GM12878 (cell line): ENCODE data around the gene VTI1A. TPM values are rescaled to one million over a fixed set of nuclear protein-coding genes. Genes with fewer than 3 reads are reported as not detected.

Source experiments
- ATAC-seq: fragments of 200-7000 bp; cut with Tn5 transposase; 3 replicates; pipeline ENCODE4 v1.9.1; 2020; ENCODE audit warnings: mild to moderate bottlenecking, moderate library complexity
- BruUV-seq: library from RNA; stranded (reverse); fragments of 400-500 nt; replicated peaks from 2 replicates; lab custom pipeline; 2021; lab: Mats Ljungman, UMichigan
- CTCF ChIA-PET: fragments of 300-600 bp; sonication (Branson Sonifier 250); formaldehyde crosslinking; extraction: SDS; loops from one replicate; lab custom pipeline; 2021; ENCODE audit warnings: inconsistent platforms; lab: Yijun Ruan, JAX
- POLR2A ChIA-PET: fragments of 350-600 bp; formaldehyde crosslinking; extraction: SDS; loops from one replicate; lab custom pipeline; 2021; ENCODE audit warnings: inconsistent platforms; lab: Charles Lee
- RAD21 ChIA-PET: fragments of 300-600 bp; sonication (Branson Sonifier 250); formaldehyde crosslinking; loops from one replicate; lab custom pipeline; 2023; ENCODE audit warnings: antibody characterized with exemption; ENCODE audit not compliant: unreplicated experiment; lab: Charles Lee
- SMC1A ChIA-PET: fragments of 300-600 bp; sonication (Branson Sonifier 250); formaldehyde crosslinking; loops from one replicate; lab custom pipeline; 2023; ENCODE audit not compliant: unreplicated experiment, uncharacterized antibody; lab: Charles Lee
- DNase-seq: peaks from one replicate; pipeline ENCODE4 v3.0.0-alpha.2; 2011; ENCODE audit warnings: low read depth, low spot score
- FAIRE-seq: peaks from 3 replicates; lab custom pipeline; 2011; peaks lifted over from hg19 to GRCh38; lab: Jason Lieb, UNC
- H2AFZ ChIP-seq: 2 replicates; pipeline ENCODE4 v1.6.0; 2011; ENCODE audit warnings: low read depth, low read length, control low read depth; ENCODE audit not compliant: control insufficient read depth
- H3K27ac ChIP-seq: 2 replicates; pipeline ENCODE4 v1.5.1; 2011; ENCODE audit warnings: control low read depth; ENCODE audit not compliant: control insufficient read depth, insufficient read depth
- H3K27me3 ChIP-seq, 2 experiments: replicated peaks in 1 of 2; 2 replicates each; pipeline versions ENCODE4 v1.6.0 to v1.6.1; 2011; ENCODE audit warnings: low read length in 1 of 2; ENCODE audit not compliant: control insufficient read depth in 2 of 2, insufficient read depth in 2 of 2
- H3K36me3 ChIP-seq, 2 experiments: 2 replicates each; pipeline ENCODE4 v1.5.1; 2011; ENCODE audit warnings: low read length in 1 of 2; ENCODE audit not compliant: control insufficient read depth in 2 of 2, insufficient read depth in 2 of 2
- H3K4me1 ChIP-seq: 2 replicates; pipeline ENCODE4 v1.6.1; 2011; ENCODE audit warnings: mild to moderate bottlenecking, low read length, moderate library complexity, mixed read lengths; ENCODE audit not compliant: control insufficient read depth, insufficient read depth
- H3K4me2 ChIP-seq: 2 replicates; pipeline ENCODE4 v1.6.0; 2011; ENCODE audit warnings: control low read depth; ENCODE audit not compliant: control insufficient read depth, insufficient read depth
- H3K4me3 ChIP-seq: fragments of 200-600 bp; sonication (generic); 2 replicates; pipeline ENCODE4 v1.5.1; 2016
- H3K79me2 ChIP-seq: 2 replicates; pipeline ENCODE4 v1.6.0; 2011; ENCODE audit warnings: low read length; ENCODE audit not compliant: control insufficient read depth, insufficient read depth
- H3K9ac ChIP-seq: 2 replicates; pipeline ENCODE4 v1.8.0; 2011; ENCODE audit warnings: low read length, control low read depth, mixed read lengths; ENCODE audit not compliant: control insufficient read depth, insufficient read depth
- H3K9me3 ChIP-seq: replicated peaks from 3 replicates; pipeline ENCODE4 v1.5.1; 2011; ENCODE audit warnings: mild to moderate bottlenecking, low read length; ENCODE audit not compliant: control insufficient read depth, insufficient read depth
- H4K20me1 ChIP-seq: 2 replicates; pipeline ENCODE4 v1.6.0; 2011; ENCODE audit not compliant: control insufficient read depth, insufficient read depth
- BMI1 ChIP-seq: fragments of 450-650 bp; IDR thresholded peaks from 2 replicates; pipeline ENCODE4 v1.6.1; 2016; ENCODE audit warnings: mild to moderate bottlenecking, moderate library complexity, borderline replicate concordance
- MEF2B ChIP-seq: fragments of 450-650 bp; IDR thresholded peaks from 2 replicates; pipeline ENCODE4 v1.6.1; 2018; ENCODE audit warnings: mild to moderate bottlenecking, moderate library complexity; ENCODE audit not compliant: partially characterized antibody, poor library complexity, severe bottlenecking
- MTA3 ChIP-seq: IDR thresholded peaks from 2 replicates; pipeline ENCODE4 v1.6.1; 2012; ENCODE audit warnings: low read length, inconsistent platforms, borderline replicate concordance
- MXI1 ChIP-seq: fragments of 150-350 bp; IDR thresholded peaks from 2 replicates; pipeline ENCODE4 v1.6.1; 2011; ENCODE audit warnings: low read depth, mild to moderate bottlenecking, inconsistent platforms, low read length, improper control_type of control experiment
- POLR2A ChIP-seq: IDR thresholded peaks from 2 replicates; pipeline ENCODE4 v1.6.1; 2011; ENCODE audit warnings: low read depth, mild to moderate bottlenecking, low read length
- SUPT20H ChIP-seq: IDR thresholded peaks from 2 replicates; pipeline ENCODE4 v1.6.1; 2011; ENCODE audit warnings: low read depth, mild to moderate bottlenecking, low read length, moderate library complexity, borderline replicate concordance; ENCODE audit not compliant: control insufficient read depth
- WGBS: methylation state at CpG from one replicate; pipeline ENCODE4 v1.1.6; 2016; ENCODE audit warnings: low lambda C conversion rate; ENCODE audit not compliant: insufficient replicate concordance, insufficient coverage; ENCODE audit errors: missing lambda C conversion rate; 5-methylcytosine and 5-hydroxymethylcytosine counted together
- in situ Hi-C: fragments of 300-500 bp; cut with MboI; formaldehyde crosslinking; loops from 9 replicates; pipeline ENCODE4 v1.14.3; 2018; ENCODE audit warnings: mixed read lengths
- intact Hi-C: fragments of 100-400 bp; cut with micrococcal nuclease; formaldehyde crosslinking; loops from one replicate; pipeline ENCODE4 v1.14.2; 2022; ENCODE audit not compliant: unreplicated experiment
- polyA plus RNA-seq, 11 experiments: library from polyadenylated mRNA; depleted of rRNA in 4 of 11; unstranded in 6 of 11; stranded (reverse) in 5 of 11; fragments of >200 nt; fragmentation: Nextera tagmentation in 4 of 11; fragmentation: Illumina TruSeq in 1 of 11; extraction: Ambion mirVana in 4 of 11; extraction: Trizol in 1 of 11; gene quantifications; 1 replicate in 1 of 11; 2 replicates in 10 of 11; pipeline versions ENCODE4 v1.2.1 to v1.2.3, GENCODE V29; 2011 to 2016; ENCODE audit warnings: inconsistent platforms in 2 of 11, missing spikeins in 2 of 11, low read depth in 1 of 11
- total RNA-seq, 4 experiments: library from RNA; depleted of rRNA in 3 of 4; stranded (reverse); fragments of >200 nt in 3 of 4; fragmentation: Illumina TruSeq in 1 of 4; extraction: Trizol in 1 of 4; gene quantifications; 2 replicates each; pipeline versions ENCODE4 v1.2.1 to v1.2.3, GENCODE V29; 2013 to 2021
- TF ChIP-seq, protein P1 (sequence below): fragments of 450-650 bp; formaldehyde crosslinking; IDR thresholded peaks from 2 replicates; pipeline ENCODE4 v1.5.0; 2022; ENCODE audit warnings: mild to moderate bottlenecking, missing genetic modification characterization
- TF ChIP-seq, protein P2 (sequence below): IDR thresholded peaks from 2 replicates; pipeline ENCODE4 v1.6.1; 2012; ENCODE audit warnings: low read length, inconsistent platforms

Gene VTI1A
- total and polyA plus RNA-seq, 10 of the 15 experiments (the other 5 are each of a cell fraction or from before 2014, with no cell fraction given), result 12.4 to 43.2 (median 27.5) TPM

DNA sequence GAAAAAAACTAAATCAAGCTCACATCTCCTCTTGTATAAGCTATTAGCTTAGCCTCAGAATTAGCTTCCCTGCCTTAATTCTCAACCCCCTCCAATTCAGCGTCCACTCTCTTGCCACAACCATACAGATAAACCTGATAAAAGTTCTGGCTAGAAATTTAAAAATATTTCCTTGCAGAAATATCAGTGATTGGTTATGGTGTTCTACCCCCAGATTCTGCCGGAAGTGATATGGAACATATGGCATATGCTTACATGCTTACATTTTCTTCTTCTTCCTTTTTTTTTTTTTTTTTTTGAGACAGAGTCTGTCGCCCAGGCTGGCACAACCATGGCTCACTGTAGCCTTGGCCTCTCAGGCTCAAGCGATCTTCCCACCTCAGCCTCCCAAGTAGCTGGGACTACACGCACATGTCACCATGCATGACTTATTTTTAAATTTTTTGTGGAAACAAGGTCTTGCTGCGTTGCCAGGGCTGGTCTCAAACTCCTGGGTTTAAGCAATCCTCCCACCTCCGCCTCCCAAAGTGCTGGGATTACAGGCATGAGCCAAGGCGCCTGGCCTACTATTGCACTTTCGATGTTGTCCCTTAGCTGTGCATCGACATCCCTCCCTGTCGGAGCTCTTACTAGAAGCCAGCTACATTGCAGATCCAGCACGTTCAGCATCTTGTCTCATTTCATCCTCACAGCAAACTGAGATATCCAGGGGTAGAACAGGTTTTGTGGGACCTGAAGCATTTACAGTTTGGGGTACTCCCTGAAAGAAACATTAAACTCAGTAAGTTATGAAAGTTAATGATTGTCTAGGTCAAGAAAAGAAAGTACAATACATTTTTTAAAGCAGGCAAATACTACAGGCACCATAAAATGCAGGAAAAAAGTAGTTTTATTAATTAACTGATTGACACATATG lies 297.4 kb downstream of the VTI1A start:
- DNase-seq, result no peak
- H2AFZ ChIP-seq, result no peak overlapping the region
- no peak for ATAC-seq
- no peaks in the 10 kb centered on the region for H3K79me2 ChIP-seq
- no peaks in the 10 kb centered on the region for H4K20me1 ChIP-seq
- intact Hi-C loops, result no loop called here
- POLR2A ChIA-PET, result no interaction called here
- H3K9ac ChIP-seq, result no peak overlapping the region
- H3K27me3 ChIP-seq, result no peaks in the 10 kb centered on the region
- 97% methylated on average over 11 of the region's 12 CpGs for WGBS
- in situ Hi-C loops, result no loop called here
- TF ChIP-seq, protein P1, sequence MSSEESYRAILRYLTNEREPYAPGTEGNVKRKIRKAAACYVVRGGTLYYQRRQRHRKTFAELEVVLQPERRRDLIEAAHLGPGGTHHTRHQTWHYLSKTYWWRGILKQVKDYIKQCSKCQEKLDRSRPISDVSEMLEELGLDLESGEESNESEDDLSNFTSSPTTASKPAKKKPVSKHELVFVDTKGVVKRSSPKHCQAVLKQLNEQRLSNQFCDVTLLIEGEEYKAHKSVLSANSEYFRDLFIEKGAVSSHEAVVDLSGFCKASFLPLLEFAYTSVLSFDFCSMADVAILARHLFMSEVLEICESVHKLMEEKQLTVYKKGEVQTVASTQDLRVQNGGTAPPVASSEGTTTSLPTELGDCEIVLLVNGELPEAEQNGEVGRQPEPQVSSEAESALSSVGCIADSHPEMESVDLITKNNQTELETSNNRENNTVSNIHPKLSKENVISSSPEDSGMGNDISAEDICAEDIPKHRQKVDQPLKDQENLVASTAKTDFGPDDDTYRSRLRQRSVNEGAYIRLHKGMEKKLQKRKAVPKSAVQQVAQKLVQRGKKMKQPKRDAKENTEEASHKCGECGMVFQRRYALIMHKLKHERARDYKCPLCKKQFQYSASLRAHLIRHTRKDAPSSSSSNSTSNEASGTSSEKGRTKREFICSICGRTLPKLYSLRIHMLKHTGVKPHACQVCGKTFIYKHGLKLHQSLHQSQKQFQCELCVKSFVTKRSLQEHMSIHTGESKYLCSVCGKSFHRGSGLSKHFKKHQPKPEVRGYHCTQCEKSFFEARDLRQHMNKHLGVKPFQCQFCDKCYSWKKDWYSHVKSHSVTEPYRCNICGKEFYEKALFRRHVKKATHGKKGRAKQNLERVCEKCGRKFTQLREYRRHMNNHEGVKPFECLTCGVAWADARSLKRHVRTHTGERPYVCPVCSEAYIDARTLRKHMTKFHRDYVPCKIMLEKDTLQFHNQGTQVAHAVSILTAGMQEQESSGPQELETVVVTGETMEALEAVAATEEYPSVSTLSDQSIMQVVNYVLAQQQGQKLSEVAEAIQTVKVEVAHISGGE, result no peak
- no peak for TF ChIP-seq BMI1
- no peak for TF ChIP-seq MXI1
- no peak for TF ChIP-seq SUPT20H
- TF ChIP-seq POLR2A, result no peak
- TF ChIP-seq, protein P2, sequence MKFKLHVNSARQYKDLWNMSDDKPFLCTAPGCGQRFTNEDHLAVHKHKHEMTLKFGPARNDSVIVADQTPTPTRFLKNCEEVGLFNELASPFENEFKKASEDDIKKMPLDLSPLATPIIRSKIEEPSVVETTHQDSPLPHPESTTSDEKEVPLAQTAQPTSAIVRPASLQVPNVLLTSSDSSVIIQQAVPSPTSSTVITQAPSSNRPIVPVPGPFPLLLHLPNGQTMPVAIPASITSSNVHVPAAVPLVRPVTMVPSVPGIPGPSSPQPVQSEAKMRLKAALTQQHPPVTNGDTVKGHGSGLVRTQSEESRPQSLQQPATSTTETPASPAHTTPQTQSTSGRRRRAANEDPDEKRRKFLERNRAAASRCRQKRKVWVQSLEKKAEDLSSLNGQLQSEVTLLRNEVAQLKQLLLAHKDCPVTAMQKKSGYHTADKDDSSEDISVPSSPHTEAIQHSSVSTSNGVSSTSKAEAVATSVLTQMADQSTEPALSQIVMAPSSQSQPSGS, result no peak
- TF ChIP-seq MTA3, result no peak
- TF ChIP-seq MEF2B, result no peak
- no peaks in the 10 kb centered on the region for H3K36me3 ChIP-seq
- no peaks in the 10 kb centered on the region for H3K4me1 ChIP-seq
- CTCF ChIA-PET, result no interaction called here
- BruUV-seq, result no TSS peak
- SMC1A ChIA-PET, result interaction anchor here (1.2 kb wide), 1 partner anchor 9 kb away, joined by 4 read pairs; no protein-coding TSS in a partner anchor
- no peak overlapping the region for H3K4me3 ChIP-seq
- H3K27ac ChIP-seq, result no peak overlapping the region
- no peak for FAIRE-seq
- RAD21 ChIA-PET, result no interaction called here
- no peaks in the 10 kb centered on the region for H3K9me3 ChIP-seq
- no peak overlapping the region for H3K4me2 ChIP-seq
